WERI-Rb-1 (cell line): ENCODE measurements around the gene IFI44.

Source experiments
- DNase-seq: peaks from one replicate; pipeline ENCODE4 v3.0.0-alpha.2; 2020
- H3K27ac ChIP-seq: fragments of 250-450 bp; sonication (Bioruptor Pico); 2 replicates; pipeline ENCODE4 v1.5.1; 2020; ENCODE audit warnings: mild to moderate bottlenecking, moderate library complexity
- H3K27me3 ChIP-seq: fragments of 250-450 bp; sonication (Bioruptor Pico); 2 replicates; pipeline ENCODE4 v1.5.1; 2021; ENCODE audit warnings: mild to moderate bottlenecking, low read depth, moderate library complexity; ENCODE audit not compliant: insufficient read depth, severe bottlenecking
- H3K36me3 ChIP-seq: fragments of 250-450 bp; sonication (Bioruptor Pico); 2 replicates; pipeline ENCODE4 v1.5.1; 2020; ENCODE audit warnings: mild to moderate bottlenecking, moderate library complexity
- H3K4me3 ChIP-seq: 2 replicates; pipeline ENCODE4 v1.5.1; 2011; ENCODE audit warnings: low read depth, mild to moderate bottlenecking, control low read depth, low read length
- H3K9me3 ChIP-seq: fragments of 250-450 bp; sonication (Bioruptor Pico); 2 replicates; pipeline ENCODE4 v1.5.1; 2021; ENCODE audit warnings: mild to moderate bottlenecking, moderate library complexity; ENCODE audit not compliant: severe bottlenecking
- CTCF ChIP-seq: IDR thresholded peaks from 2 replicates; pipeline ENCODE4 v1.5.1; 2011; ENCODE audit warnings: low read depth, mild to moderate bottlenecking, control low read depth, inconsistent platforms, low read length

The IFI44 gene

GRCh38 chr1:78712467-78713051, 62.9 kb downstream of the IFI44 start:
- no peak for DNase-seq
- H3K27ac ChIP-seq, result no peak overlapping the region
- TF ChIP-seq CTCF, result no peak
- H3K27me3 ChIP-seq, result no peaks in the 10 kb centered on the region
- H3K36me3 ChIP-seq, result no peaks in the 10 kb centered on the region
- no peak overlapping the region for H3K4me3 ChIP-seq
- H3K9me3 ChIP-seq, result no peaks in the 10 kb centered on the region

- Histone ChIP-seq H3K4me3 (no peak overlapping the region), H3K27me3 (no peaks in the 10 kb centered on the region), H3K36me3 (no peaks in the 10 kb centered on the region), H3K27ac (no peak overlapping the region), H3K9me3 (no peaks in the 10 kb centered on the region)
- DNase-seq, result no peak
- TF ChIP-seq CTCF, result no peak
Observed at GRCh38 chr1:78713297-78713696, 63.7 kb downstream of the IFI44 start.
